ENCODE results near the gene SCN2B. TPM values are rescaled to one million over a fixed set of nuclear protein-coding genes. Genes with fewer than 3 reads are reported as not detected.

Gene SCN2B
- total RNA-seq, 1 donor from 2014 or later: not detected

- intact Hi-C loops (cut with micrococcal nuclease): loop anchor here (10.0 kb wide), 1 partner anchor 372 kb away; no protein-coding TSS in a partner anchor
These were observed 317 bp upstream of the SCN2B start for GRCh38 chr11:118176778-118177134.

GRCh38 chr11:118175031-118175992, 1.1 kb downstream of the SCN2B start:
- intact Hi-C loops (cut with micrococcal nuclease): loop anchor here (10.0 kb wide), 1 partner anchor 371 kb away; no protein-coding TSS in a partner anchor

- intact Hi-C loops (cut with micrococcal nuclease): loop anchor here (10.0 kb wide), 1 partner anchor 369 kb away; no protein-coding TSS in a partner anchor
These were observed 2.4 kb downstream of the SCN2B start for GRCh38 chr11:118174006-118174567.

- intact Hi-C loops (cut with micrococcal nuclease): loop anchor here (10.0 kb wide), 1 partner anchor 368 kb away; no protein-coding TSS in a partner anchor
These were observed 4.1 kb downstream of the SCN2B start for GRCh38 chr11:118172356-118172755.

- intact Hi-C loops (cut with micrococcal nuclease): loop anchor here (1.0 to 10.0 kb wide), 2 partner anchors 26 to 367 kb away; no protein-coding TSS in a partner anchor
These were observed 5.0 kb downstream of the SCN2B start for GRCh38 chr11:118171269-118172062.

- intact Hi-C loops (cut with micrococcal nuclease): loop anchor here (1.0 to 10.0 kb wide), 2 partner anchors 26 to 366 kb away; no protein-coding TSS in a partner anchor
These were observed 5.6 kb downstream of the SCN2B start for GRCh38 chr11:118170882-118171268.

GRCh38 chr11:118170231-118170630, 6.2 kb downstream of the SCN2B start:
- intact Hi-C loops (cut with micrococcal nuclease): loop anchor here (10.0 kb wide), 1 partner anchor 365 kb away; no protein-coding TSS in a partner anchor

GRCh38 chr11:118169300-118170140, 6.9 kb downstream of the SCN2B start:
- intact Hi-C loops (cut with micrococcal nuclease): loop anchor here (10.0 kb wide), 1 partner anchor 365 kb away; no protein-coding TSS in a partner anchor

- intact Hi-C loops (cut with micrococcal nuclease): no loop called here
These were observed 7.7 kb downstream of the SCN2B start for GRCh38 chr11:118168751-118169150.

- intact Hi-C loops (cut with micrococcal nuclease): no loop called here
These were observed 8.1 kb downstream of the SCN2B start for GRCh38 chr11:118168316-118168715.

GRCh38 chr11:118167906-118168305, 8.5 kb downstream of the SCN2B start:
- intact Hi-C loops (cut with micrococcal nuclease): no loop called here

- intact Hi-C loops (cut with micrococcal nuclease): no loop called here
These were observed 9.2 kb downstream of the SCN2B start for GRCh38 chr11:118167253-118167652.

GRCh38 chr11:118166641-118167040, 9.8 kb downstream of the SCN2B start:
- intact Hi-C loops (cut with micrococcal nuclease): no loop called here

- intact Hi-C loops (cut with micrococcal nuclease): no loop called here
These were observed 11.6 kb downstream of the SCN2B start for GRCh38 chr11:118164885-118165284.

- intact Hi-C loops (cut with micrococcal nuclease): no loop called here
These were observed 12.9 kb downstream of the SCN2B start for GRCh38 chr11:118163494-118163893.

- intact Hi-C loops (cut with micrococcal nuclease): no loop called here
These were observed 13.6 kb downstream of the SCN2B start for GRCh38 chr11:118162846-118163245.

GRCh38 chr11:118161786-118162185, 14.7 kb downstream of the SCN2B start:
- intact Hi-C loops (cut with micrococcal nuclease): no loop called here

GRCh38 chr11:118157186-118157895, 19.1 kb downstream of the SCN2B start:
- intact Hi-C loops (cut with micrococcal nuclease): no loop called here

GRCh38 chr11:118156531-118157185, 19.8 kb downstream of the SCN2B start:
- intact Hi-C loops (cut with micrococcal nuclease): no loop called here
